HG03064 (cell line): ENCODE measurements around the gene MYO1A.
"Not testable (repeated sequence)": the region's sequence is repeated elsewhere in the genome, so short reads cannot be mapped to it uniquely, and the experiment has no call there.

Source experiments
- ATAC-seq: cut with Tn5 transposase; IDR thresholded peaks from one replicate; pipeline ENCODE4 v1.9.1; 2021; ENCODE audit warnings: low read depth; ENCODE audit not compliant: unreplicated experiment

Gene MYO1A

DNA sequence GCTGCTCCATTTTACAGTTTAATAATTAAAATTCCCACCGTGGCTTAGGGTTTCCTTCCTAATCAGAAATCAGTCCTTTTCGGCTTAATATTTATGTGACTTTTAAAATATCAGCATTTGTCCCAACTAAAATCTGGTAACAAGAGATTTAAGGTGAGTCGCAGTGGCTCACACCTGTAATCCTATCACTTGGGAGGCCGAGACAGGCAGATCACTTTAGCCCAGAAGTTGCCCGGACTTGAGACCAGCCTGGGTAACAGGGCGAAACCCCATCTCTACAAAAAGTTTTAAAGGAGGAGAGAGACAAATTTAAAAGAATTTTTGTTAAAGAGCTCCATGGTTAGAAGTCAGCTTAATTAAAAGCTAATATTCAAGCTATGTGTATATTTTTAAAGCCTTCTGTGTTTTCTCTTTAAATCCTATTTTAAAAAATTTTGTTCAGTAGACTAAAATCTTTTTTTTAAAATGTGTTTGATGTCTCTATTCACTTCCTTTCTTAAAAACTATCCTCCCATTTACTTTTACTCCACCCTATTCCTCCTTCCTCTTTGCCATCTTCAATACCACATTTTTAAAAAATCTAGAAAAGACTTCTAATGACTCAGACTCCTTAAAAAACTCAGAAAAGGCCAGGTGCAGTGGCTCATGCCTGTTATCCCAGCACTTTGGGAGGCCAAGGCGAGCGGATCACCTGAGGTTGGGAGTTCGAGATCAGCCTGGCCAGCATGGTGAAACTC, 29.8 kb downstream of the MYO1A start:
- ATAC-seq, result no peak

DNA sequence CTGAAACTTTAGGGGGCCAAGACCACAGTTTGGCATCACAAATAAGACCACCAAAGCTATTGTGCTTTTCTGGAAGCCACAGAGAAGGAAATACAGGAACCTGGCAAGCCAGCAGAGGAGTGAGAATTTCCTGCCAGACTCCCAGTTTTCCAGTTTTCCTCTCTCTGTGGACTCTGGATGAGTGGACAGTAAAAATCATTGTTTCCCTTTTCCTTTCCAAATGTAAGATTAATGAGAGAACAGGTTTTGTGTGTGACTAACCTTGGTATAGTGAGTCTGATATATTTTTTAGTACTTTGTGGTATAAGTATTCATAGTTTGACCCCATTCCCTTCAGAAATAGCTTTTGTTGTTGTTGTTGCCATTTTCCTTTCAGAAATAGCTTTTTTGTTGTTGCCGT, 31.0 kb downstream of the MYO1A start:
- no peak for ATAC-seq

GRCh38 chr12:57018353-57018752, 31.6 kb downstream of the MYO1A start:
- ATAC-seq, result not testable (repeated sequence)

DNA sequence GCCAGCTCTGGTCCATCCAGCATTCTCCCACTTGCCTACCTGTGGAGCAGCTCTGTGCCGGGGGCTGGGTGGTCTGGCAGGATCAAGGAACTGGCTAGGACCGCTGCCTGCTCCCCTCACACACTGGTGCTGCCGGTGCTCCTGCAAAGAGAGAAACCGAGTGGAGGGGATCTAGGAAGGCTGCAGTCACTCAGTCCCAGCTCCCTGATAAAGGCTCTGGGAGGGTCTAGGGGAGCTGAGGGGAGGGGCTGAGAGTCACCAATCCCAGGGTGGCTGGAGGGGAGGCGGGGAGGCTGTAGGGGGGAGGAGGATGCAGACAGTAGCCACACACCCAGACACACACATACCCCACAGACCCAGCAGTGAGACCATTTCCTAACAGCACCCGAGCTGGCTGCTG, 33.6 kb downstream of the MYO1A start, which contains the start of gene TAC3:
Gene TAC3 (minus strand): TSS at position 182 of the 400 bp plus-strand sequence. CDS start 732 bp downstream, outside the sequence.
- no peak for ATAC-seq

DNA sequence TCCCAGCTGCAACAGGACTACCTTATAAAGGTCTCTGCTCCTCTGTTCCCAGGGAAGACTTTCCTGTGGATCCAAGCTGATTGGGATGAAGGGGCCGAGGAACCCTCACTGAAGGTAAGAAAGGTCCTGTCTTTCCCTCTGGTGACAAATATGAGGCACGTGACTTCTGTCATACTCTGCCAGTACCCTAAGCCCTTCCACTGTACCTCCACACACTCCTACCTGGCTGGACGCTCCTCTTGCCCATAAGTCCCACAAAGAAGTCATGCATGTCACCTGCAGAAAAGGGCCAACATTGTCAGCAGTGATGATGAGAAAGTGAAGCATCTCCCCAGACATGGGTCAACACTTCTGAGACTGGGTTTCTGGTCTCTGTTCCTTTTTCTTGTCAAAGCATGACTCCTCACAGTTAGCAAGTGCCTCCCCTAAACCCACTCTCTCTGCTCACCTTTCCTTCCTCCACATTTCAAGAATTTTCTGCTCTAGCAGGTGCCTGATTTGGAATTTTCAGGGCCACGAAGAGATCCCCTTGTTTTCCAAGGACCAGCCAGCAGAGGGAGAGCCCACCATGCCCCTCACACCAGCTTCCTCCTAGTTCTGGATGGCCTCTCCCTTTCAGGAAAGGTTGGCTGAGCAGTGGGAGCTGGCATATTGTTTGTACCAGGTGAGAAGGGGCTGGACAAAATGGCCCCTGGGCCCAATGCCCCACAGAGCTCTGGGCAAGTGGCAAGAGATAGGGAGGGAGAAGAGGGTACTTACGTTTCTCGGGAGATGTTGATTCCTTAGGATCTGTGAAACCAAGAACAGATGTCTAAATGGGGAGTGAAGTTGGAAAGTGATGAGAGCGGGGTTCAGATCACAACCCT, 37.1 kb downstream of the MYO1A start:
- ATAC-seq, result peak; percentile 72

GRCh38 chr12:57011438-57012424, 38.2 kb downstream of the MYO1A start:
- no peak for ATAC-seq

DNA sequence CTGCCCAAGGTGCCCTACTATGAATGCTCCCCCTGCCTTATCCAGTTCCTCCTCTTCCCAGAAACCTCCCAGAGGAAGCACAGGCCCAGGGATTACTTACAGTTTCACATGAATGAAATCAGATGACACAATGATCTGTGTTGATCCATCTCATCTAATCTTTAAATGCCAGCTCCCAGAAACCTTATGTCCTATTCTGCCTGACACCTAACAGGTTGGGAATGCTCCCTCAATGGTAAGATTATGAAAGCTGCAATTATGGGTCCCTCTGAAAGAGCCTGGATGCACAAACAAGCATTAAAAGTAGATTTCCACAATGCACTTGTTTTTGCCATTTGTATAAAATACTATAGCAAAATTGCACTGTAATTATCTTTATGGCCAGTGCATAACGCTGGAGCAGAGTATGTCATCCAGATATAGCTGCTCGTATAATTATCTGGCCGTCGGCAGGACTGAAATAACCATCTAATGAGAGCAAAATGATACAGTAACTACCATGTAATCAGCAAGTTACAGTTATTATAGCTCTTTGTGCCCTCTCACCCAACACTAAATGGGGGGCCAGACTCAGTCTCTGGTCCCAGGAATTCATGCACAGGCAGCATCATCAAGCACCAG, 39.2 kb downstream of the MYO1A start:
- no peak for ATAC-seq

GRCh38 chr12:57009949-57010626, 39.8 kb downstream of the MYO1A start:
- no peak for ATAC-seq

DNA sequence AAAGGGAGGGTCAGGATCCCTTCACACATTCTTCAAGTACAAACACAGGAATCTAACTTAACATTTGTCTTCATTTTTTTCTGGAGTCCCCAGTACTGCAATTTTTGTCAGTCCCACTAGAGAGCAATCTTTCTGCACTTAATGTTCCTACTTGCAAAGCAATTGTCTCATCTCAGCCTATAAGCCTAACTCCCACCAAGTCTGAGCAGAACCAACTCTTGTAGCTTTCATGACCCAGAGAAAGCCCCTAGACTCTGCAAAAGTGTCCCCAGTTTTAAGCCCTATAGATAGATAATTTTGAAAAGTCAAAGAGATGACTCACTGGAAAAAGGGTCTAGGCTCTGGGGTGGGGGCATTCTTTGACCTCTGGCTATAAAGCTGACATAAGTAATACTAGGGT, 41.8 kb downstream of the MYO1A start:
- no peak for ATAC-seq

GRCh38 chr12:57006809-57007475, 43.0 kb downstream of the MYO1A start:
- ATAC-seq, result peak; percentile 2

DNA sequence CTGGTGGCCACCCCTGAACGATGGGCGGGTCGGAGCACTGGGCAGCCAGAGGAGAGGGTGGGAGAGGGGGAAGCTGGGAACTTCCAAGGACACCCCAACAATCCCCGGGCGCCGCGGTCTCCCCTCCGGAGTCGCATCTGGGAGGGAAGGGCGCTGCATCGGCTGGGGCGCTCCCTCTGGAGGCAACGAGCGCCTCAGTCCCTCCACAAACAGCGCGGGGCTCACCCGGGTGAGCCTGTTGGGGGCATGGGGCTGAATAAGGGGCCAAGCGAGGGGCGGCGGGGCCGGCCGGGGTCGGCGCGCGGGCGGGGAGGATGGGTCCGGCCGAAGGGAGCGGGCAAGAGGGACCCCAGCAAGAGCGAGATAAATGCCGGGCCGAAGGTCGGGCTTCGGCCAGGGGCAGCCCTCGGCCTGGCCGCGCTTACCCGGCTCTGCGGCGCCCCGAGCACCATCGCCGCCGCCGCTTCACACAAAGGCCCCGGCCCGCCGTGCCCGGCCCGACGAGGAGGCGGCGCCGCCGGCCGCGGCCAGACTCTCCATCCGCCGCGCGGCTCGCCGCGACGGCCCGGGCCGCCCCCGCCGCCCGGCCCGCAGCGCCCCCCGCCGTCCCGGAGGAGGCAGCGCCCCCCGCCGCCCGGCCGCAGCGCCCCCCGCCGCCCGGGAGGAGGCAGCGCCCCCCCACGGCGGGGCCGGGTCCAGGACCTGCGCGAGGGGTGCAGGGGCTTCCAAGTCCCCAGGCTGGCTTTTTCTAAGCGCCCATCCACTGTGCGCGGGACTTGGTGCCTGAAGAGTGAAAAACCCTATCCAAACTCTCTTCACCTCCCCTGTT, 43.7 kb downstream of the MYO1A start, which contains the start of gene ZBTB39:
Gene ZBTB39 (minus strand): TSS at position 567 of the 829 bp plus-strand sequence. CDS start 1,629 bp downstream, outside the sequence.
- peak; percentile 49 for ATAC-seq

DNA sequence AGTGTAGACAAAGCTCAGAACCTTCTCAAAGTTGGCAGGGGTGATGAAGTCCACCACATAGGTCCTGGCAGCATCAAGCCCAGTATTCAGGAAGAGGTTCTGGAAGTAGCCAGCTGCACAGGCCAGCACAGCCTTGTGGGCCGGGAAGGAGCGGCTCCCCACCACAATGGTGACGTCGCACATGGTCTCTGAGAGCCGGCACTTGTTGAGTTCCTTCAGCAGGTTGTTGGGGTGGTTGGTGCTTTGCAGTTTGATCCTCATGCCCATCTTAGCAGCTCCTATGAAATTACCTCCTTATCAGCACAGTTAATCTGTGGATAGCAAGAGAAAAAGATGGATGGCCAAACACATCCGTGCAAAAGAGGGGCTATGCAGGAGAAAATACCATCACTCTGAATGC, 45.3 kb downstream of the MYO1A start:
- no peak for ATAC-seq

DNA sequence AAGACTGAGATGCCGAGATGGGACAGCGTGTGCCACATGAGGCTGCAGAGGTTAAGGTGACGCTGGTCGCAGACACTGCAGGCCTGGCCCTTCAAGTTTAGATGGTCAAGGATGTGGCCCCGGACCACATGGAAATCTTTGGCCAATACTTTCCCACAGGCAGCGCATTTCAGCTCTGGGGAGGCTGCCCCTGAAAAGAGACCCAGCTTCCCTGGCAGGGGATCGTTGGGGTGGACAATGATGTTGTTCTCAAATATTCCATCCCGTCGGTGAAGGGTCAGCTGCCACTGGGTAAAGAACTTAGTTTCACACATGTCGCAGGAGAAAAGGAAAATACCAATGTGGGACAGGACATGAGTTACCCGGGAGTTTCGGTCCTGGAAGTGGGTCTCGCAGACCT, 46.5 kb downstream of the MYO1A start:
- no peak for ATAC-seq

DNA sequence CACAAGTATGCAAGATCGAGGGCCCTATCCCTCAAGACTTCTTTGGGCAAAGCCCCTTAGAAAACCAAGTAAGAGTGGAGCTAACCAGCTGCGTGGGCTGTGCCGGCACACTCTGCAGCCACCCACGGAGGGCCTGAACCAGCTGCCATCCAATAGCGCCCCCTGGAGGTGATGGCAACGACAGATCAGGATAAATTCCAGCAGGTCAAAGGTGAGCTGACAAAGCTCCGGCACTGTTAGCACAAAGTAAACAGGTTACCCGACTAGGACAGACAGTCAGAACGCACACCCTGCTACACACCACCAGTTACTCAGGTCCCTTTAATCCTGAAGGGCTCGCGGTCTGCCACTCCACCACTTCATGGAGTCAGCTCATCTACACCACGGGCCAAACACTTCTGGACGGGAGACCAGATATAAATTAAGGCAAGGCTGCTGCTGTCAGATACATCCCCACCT, 48.5 kb downstream of the MYO1A start:
- ATAC-seq, result no peak

DNA sequence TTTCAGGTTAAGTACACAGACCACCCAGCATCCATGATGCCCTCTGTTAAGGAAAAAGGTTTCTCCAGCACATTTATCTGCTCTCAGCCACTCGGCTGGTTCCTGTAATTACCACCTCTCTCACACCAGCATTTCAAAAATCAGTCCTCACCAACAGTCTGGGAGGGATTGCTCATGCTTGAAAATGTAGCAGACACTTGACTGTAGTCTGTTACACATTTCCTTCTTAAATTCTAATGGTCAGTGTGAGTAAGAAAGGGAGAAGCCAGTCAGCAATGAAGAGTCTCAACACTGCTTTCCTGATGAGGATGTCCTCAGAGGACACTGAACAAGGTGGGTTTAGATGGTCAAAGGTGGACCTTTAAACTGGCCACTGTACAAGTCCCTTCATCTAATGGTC, 49.5 kb downstream of the MYO1A start:
- no peak for ATAC-seq

GRCh38 chr12:56999456-56999855, 50.5 kb downstream of the MYO1A start:
- ATAC-seq, result no peak

DNA sequence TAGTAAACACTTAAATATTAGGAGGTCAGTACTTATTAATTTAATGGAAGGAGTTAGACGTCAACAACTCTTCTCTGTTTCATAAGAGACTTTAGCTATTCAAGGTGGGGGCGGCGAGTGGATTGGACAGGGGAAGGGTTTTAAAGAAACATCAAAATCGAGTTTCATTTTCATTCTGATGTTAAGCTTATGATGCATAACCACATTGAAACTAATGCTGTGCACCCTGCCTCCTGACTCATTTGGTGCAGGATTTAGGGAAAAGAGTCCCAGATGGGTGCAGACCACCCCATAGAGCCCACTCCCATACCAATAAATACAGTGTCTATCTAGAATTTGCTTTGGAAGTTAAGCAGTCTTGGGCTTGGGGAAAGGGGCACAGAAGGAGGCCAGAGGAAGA, 50.9 kb downstream of the MYO1A start:
- peak; percentile 78 for ATAC-seq

GRCh38 chr12:56998316-56998715, 51.6 kb downstream of the MYO1A start:
- ATAC-seq, result no peak
